HG02759 (cell line): ENCODE data around the gene CHRNA5.
"Not testable (repeated sequence)": the region's sequence is repeated elsewhere in the genome, so short reads cannot be mapped to it uniquely, and the experiment has no call there.

ENCODE experiments used
- ATAC-seq: cut with Tn5 transposase; IDR thresholded peaks from one replicate; pipeline ENCODE4 v1.9.1; 2021; ENCODE audit warnings: mild to moderate bottlenecking, moderate library complexity; ENCODE audit not compliant: unreplicated experiment

CHRNA5 gene

GRCh38 chr15:78565097-78565950 is at the start of gene CHRNA5:
TSS of gene CHRNA5 (plus strand) at chr15:78565520. CDS start at chr15:78565720, 200 bp downstream.
- ATAC-seq: peak; percentile 91

GRCh38 chr15:78520035-78520434 is 45.3 kb upstream of the CHRNA5 start:
- not testable (repeated sequence) for ATAC-seq

GRCh38 chr15:78524230-78524629 is 41.1 kb upstream of the CHRNA5 start:
- ATAC-seq: no peak

- no peak for ATAC-seq
These were observed 38.0 kb upstream of the CHRNA5 start for GRCh38 chr15:78527325-78527724.

GRCh38 chr15:78533331-78533730 is 32.0 kb upstream of the CHRNA5 start:
- no peak for ATAC-seq

GRCh38 chr15:78536134-78536533 is 29.2 kb upstream of the CHRNA5 start:
- no peak for ATAC-seq

GRCh38 chr15:78537266-78537905 is 27.9 kb upstream of the CHRNA5 start:
- ATAC-seq: no peak

GRCh38 chr15:78538358-78538757 is 27.0 kb upstream of the CHRNA5 start:
- ATAC-seq: no peak

- not testable (repeated sequence) for ATAC-seq
These were observed 25.7 kb upstream of the CHRNA5 start for GRCh38 chr15:78539464-78540140.

- peak; percentile 88 for ATAC-seq
These were observed 25.0 kb upstream of the CHRNA5 start, which contains the start of gene PSMA4 for GRCh38 chr15:78540141-78540870. TSS of gene PSMA4 (plus strand) at chr15:78540444. CDS start at chr15:78541928, 1,484 bp downstream.

- ATAC-seq: no peak
These were observed 24.2 kb upstream of the CHRNA5 start for GRCh38 chr15:78540871-78541743.

- ATAC-seq: no peak
These were observed 23.6 kb upstream of the CHRNA5 start for GRCh38 chr15:78541744-78542034.

GRCh38 chr15:78542647-78543046 is 22.7 kb upstream of the CHRNA5 start:
- no peak for ATAC-seq

- ATAC-seq: no peak
These were observed 15.1 kb upstream of the CHRNA5 start for GRCh38 chr15:78550194-78550593.

GRCh38 chr15:78550815-78551214 is 14.5 kb upstream of the CHRNA5 start:
- ATAC-seq: no peak

GRCh38 chr15:78551902-78552301 is 13.4 kb upstream of the CHRNA5 start:
- ATAC-seq: no peak

- no peak for ATAC-seq
These were observed 12.7 kb upstream of the CHRNA5 start for GRCh38 chr15:78552597-78552996.

GRCh38 chr15:78560201-78560600 is 5.1 kb upstream of the CHRNA5 start:
- not testable (repeated sequence) for ATAC-seq

GRCh38 chr15:78561490-78561889 is 3.8 kb upstream of the CHRNA5 start:
- no peak for ATAC-seq

- ATAC-seq: no peak
These were observed 2.2 kb upstream of the CHRNA5 start for GRCh38 chr15:78563092-78563491.
